HG02885 (cell line): ENCODE results near the gene SMIM17.
"Not testable (repeated sequence)": the region's sequence is repeated elsewhere in the genome, so short reads cannot be mapped to it uniquely, and the experiment has no call there.

Experiments used
- ATAC-seq: cut with Tn5 transposase; IDR thresholded peaks from one replicate; pipeline ENCODE4 v1.9.1; 2021; ENCODE audit warnings: mild to moderate bottlenecking; ENCODE audit not compliant: unreplicated experiment, poor library complexity

The SMIM17 gene

DNA sequence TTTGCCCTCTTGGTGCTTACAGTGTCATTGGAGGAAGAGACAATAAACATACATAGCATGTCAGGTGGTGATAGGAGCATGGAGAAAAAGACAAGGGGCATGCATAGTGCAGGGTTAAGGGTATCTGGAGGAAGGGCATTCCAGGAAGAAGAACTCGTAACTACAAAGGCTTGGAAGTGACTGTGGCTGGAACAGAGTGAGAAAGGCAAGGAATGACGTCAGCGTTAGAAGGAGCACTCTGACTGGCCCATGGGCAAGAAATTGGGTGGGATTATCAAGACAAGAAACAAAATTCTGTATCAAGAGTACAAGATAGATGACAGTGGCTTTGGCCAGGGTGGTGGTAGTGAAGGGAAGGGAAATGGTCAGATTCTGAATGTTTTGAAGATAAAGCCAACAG is 11.2 kb downstream of the SMIM17 start:
- no peak for ATAC-seq

DNA sequence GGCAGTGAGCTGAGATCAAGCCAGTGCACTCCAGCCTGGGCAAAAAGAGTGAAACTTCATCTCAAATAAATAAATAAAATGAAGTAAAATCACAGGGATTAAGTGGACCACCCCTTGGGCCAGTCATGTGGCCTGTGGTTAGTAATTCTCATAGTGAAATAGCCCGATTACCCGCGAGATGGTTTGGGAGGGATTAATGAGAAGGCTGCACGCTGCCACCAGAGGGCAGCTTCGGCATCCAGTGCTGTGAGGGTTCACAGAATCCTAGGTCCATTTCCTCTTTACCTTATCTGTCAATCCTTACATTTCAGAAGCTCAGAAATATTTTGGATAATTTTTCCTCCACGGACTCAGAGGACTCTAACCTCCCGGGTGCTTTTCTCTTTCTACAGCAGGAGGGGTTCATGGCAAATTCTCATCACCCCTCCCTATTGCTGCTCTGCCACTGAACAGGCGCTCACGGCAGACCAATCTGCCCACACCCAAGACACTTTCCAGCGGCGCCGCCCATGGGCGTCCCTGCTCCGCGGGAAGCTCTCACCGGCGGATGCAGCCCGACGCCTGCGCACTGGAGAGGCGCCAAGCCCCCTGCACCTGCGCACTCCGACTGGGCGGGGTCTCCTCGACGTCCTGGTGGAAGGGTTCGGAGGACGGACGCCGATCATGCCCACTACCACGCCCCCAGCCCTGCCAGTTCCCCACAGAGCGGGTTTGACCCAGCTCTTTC is 17.6 kb downstream of the SMIM17 start:
- no peak for ATAC-seq

- no peak for ATAC-seq
These were observed 18.3 kb downstream of the SMIM17 start for GRCh38 chr19:56661248-56661647.

- no peak for ATAC-seq
These were observed 21.1 kb downstream of the SMIM17 start for GRCh38 chr19:56663931-56664500.

DNA sequence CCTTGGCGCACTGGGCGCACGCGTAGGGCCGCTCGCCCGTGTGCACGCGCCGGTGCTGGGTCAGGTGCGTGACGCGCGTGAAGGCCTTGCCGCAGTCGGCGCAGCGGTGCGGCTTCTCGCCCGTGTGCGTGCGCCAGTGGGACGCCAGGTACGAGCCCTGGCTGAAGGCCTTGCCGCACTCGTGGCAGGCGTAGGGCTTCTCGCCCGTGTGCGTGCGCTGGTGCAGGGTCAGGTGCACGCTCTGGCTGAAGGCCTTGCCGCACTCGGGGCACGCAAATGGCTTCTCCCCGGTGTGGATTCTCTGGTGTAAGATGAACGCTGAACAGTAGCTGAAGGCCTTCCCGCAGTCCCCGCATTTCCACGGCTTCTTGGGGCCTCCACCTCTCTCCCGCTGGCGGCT is 21.6 kb downstream of the SMIM17 start:
- no peak for ATAC-seq

- ATAC-seq, result no peak
These were observed 24.4 kb downstream of the SMIM17 start for GRCh38 chr19:56667311-56667870.

- no peak for ATAC-seq
These were observed 25.7 kb downstream of the SMIM17 start for GRCh38 chr19:56668676-56669075.

DNA sequence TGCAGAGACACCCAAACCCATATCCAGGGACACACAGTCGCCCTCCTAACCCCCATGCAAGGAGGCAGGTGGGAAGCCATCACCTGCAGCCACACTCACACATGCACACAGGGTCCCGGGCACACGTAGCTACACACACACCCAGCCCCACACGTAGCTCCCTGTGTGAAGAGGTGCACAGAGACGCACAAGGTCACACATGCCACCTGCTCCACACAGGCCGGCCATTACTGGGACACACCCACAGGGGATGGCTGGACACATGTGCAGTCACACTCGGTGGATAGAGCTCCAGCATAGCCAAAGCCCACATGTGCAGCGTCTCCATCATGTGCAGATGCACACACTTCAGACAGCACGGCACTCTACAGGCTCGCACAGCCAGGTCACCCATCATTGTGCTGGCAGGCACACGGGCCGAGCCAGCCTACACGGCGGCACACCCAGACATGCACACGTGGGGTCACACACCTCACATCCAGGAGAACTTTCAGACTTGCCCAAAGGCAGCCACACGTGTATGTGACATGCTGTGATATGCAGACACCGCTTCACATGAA is 27.5 kb downstream of the SMIM17 start:
- no peak for ATAC-seq

DNA sequence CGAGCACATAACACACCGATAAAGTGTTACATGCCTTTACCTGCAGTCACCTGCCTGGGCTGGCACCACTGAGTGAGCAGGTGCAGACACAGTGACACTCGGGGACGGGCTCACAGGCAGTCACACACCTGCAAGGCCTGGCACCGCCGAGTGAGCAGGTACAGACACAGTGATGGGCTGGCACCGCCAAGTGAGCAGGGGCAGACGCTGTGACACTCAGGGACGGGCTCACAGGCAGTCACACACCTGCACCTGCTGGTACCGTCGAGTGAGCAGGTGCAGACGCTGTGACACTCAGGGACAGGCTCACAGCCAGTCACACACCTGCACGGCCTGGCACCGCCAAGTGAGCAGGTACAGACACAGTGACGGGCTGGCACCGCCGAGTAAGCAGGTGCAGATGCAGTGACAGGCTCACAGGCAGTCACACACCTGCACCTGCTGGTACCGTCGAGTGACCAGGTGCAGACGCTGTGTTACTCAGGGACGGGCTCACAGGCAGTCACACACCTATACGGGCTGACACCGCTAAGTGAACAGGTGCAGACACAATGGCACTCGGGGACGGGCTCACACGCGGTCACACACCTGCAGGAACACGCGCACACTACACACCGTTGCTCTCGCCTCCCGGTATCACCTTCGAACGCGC is 28.1 kb downstream of the SMIM17 start:
- ATAC-seq, result no peak

DNA sequence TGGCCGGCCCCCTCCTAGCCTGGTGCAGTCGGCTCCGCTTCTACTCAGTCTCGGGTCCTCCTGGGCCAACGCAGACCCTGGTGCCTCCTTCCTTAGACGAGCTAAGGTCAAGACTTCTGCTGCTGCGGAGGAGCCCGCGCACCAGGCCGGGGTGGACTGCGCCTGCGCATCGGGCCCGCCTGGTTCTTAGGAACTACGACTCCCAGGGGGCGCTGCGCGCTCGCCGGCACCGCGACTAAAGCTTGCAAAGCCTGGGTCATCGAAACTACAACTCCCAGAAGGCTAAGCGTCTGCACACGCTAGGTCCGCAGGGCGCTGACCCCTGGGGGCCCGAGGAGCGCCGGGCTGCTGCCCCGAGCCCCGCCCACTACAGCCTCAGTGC is 28.6 kb downstream of the SMIM17 start, which contains the start of gene ZNF835:
Gene ZNF835, minus strand, starts transcription at position 145 of the 382 bp plus-strand sequence. CDS start 6,559 bp downstream, outside the sequence.
- ATAC-seq, result no peak

GRCh38 chr19:56672610-56673009 is 29.7 kb downstream of the SMIM17 start:
- ATAC-seq, result not testable (repeated sequence)

DNA sequence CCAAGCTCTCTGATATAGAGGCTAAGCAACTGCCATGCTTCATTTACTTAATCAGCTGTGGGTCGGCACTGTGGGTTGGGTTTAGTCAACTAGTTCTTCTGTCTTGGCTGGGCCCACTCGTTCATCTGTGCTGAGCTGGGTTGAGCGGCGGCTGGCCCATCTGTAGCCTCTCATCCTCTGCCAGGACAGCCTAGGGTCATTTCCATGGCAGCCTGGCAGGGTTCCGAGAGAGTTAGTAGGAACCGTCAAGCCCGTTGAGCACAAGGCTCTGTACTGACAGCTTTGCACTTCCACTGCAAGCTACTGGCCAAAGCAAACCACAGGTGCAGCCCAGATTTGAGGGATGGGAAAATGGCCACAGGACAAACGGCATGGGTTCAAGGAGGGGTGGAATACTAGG is 35.2 kb downstream of the SMIM17 start:
- no peak for ATAC-seq

DNA sequence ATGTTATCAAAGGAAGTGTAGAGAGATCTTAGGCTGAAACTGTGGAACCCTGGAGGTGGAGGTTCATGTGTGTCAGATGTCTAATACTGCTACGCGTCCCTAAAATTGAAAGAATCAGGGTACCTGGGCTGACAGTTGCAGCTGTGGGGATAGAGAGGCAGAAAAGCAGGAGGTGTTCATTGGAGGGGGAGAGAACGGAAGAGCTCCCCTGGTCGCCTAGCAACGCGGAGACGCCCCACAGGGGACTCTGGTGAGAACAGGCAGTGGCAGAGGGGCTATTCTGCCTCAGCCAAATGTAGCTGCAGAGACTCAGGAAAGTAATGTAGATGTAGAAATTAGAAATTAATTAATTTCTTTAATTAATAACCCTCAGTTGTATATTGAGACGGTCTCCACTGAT is 38.7 kb downstream of the SMIM17 start:
- ATAC-seq, result no peak

GRCh38 chr19:56683116-56683515 is 40.2 kb downstream of the SMIM17 start:
- no peak for ATAC-seq

DNA sequence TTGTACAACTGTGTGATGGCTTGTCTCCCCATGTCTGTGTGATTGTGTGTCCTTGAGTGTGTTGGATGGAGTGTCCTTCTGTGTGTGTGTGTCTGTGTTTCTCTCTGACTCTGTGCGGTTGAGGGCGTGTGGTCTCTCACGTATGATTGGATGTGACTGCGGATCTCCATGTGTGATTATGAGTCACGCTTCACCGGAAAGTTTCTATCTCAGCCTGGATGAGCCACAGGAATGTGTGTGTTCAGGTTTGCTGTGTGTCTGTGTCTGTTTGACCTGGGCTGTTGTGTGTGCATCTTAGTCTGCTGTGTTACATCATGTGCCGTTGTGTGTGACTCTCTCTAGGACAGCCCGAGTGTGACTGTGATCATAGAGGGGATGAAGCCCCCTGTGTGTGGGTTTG is 44.1 kb downstream of the SMIM17 start:
- no peak for ATAC-seq

DNA sequence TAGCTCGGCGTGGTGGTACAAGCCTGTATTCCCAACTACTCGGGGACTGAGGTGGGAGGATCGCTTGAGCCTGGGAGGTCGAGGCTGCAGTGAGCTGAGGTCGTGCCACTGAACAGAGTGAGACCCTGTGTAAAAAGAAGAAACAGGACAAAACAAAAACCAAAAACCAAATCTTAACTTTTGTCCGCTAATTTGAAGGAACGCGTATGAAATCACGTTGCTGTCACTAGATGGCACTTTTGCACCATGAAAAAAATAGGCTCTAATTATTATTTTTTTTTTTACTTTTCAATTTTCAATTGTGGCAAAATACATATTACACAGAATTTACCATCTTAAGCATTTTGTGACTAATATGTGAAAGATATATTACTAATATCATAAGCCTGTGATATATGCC is 46.2 kb downstream of the SMIM17 start:
- no peak for ATAC-seq

- no peak for ATAC-seq
These were observed 47.7 kb downstream of the SMIM17 start for GRCh38 chr19:56690670-56691069.

DNA sequence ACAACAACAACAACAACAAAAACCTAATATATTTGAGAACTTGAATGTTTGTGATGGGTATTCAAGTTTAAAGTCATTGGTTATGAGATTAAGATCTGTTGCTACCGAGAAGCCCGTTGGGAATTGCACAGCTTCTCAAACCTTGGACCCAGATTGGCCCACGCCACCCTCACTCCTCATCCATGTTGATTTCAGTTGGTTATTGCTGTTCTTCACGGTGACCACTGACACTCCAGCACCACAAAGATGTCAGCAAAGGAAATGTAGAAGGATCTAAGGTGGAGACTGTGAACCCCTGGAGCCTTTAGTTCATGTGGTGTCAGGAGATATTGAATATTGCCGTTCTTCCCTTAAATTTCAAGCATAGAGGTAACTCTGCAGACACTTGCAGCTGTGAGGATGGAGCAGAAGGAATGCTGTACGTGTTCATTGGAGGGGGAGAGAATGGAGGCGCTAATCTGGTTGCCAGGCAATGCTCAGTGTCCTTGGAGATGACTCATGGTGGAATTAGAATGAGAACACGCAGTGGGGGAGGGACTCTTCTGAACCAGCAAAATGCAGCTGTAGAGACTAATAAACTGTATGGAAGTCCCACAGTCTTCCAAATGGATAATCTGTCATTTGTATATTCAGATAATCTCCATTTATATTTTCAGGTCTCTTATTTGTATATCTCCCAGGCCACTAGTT is 49.4 kb downstream of the SMIM17 start:
- no peak for ATAC-seq

- ATAC-seq, result no peak
These were observed 56.6 kb downstream of the SMIM17 start for GRCh38 chr19:56699552-56699951.

DNA sequence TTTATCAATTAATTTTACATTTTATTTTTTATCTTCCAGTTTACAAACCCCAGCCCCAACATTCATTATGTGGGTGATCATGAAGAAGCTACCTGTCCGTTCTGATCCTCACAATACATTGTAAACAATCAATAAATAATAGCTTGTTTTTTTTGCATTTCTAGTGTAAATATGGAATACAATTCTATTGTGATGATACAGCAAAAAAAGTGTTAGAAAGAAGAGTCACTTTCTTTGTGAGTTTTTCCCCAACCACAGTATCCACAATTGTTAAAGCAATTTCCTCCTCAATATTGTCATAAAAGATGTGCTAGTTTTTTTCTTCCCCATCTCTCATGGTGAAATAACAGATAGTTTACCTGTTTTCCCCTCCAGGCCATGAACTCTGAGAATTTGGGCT is 58.9 kb downstream of the SMIM17 start:
- ATAC-seq, result no peak
